NCI-H2196 (cell line): ENCODE results near the gene ACMSD.

Experiments used
- DNase-seq: peaks from one replicate; lab custom pipeline; 2025; ENCODE audit not compliant: unreplicated experiment; lab: John Stamatoyannopoulos, UW

The ACMSD gene

GRCh38 chr2:134944975-134945374 lies 106.6 kb downstream of the ACMSD start:
- no peak for DNase-seq

- no peak for DNase-seq
Observed at GRCh38 chr2:134946073-134946472, 107.7 kb downstream of the ACMSD start.

DNA sequence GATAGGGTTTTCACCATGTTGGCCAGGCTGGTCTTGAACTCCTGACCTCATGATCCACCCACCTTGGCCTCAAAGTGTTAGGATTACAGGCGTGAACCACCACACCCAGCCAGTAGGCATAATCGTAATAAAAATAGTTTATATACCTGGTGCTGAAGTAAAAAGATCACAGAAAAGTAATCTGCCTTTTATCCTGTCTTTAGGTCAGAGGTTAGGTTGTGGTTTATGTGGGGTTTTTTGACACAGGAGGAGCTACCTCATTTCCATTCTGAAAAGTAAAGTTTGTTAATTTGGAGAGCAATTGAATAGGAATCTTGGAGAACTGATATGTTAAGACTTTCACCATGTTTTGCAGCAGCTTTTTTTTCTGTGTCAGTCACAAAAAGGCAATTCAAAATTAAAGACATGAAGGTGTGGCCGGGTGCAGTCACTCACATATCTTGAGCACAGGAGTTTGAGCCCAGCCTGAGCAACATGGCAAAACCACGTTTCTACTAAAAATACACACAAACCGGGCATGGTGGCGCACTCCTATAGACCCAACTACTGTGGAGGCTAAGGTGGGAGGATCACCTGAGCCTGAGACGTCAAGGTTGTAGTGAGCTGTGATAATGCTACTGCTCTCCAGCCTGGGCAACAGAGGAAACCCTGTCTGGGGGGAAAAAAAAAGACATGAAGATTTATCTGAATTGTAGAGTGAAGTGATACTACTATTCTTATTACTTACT lies 111.7 kb downstream of the ACMSD start:
- no peak for DNase-seq

- DNase-seq: no peak
Observed at GRCh38 chr2:134950886-134951285, 112.5 kb downstream of the ACMSD start.
